B cell (primary cell): ENCODE data around the gene SSH3. TPM values are rescaled to one million over a fixed set of nuclear protein-coding genes. Genes with fewer than 3 reads are reported as not detected.

ENCODE experiments used
- ATAC-seq: fragments of 200-7000 bp; cut with Tn5 transposase; one replicate; pipeline ENCODE4 v1.10.0; 2021; ENCODE audit warnings: low read depth, mild to moderate bottlenecking, moderate number of reproducible peaks, moderate library complexity
- CTCF ChIA-PET: fragments of 350-600 bp; sonication (Branson Sonifier 250); formaldehyde crosslinking; loops from one replicate; lab custom pipeline; 2021; ENCODE audit warnings: antibody characterized with exemption, inconsistent platforms; lab: Charles Lee
- POLR2A ChIA-PET: fragments of 350-600 bp; sonication (Branson Sonifier 250); formaldehyde crosslinking; loops from one replicate; lab custom pipeline; 2021; ENCODE audit warnings: antibody characterized with exemption; lab: Charles Lee
- DNase-seq: peaks from one replicate; pipeline ENCODE4 v3.0.0; 2013
- H2AFZ ChIP-seq: 2 replicates; pipeline ENCODE4 v1.6.1; 2012; ENCODE audit warnings: mild to moderate bottlenecking, low read depth, low read length; ENCODE audit not compliant: insufficient read depth, poor library complexity, severe bottlenecking
- H3K27ac ChIP-seq, 2 donors: 1 replicate in 1 of 2; 2 replicates in 1 of 2; pipeline ENCODE4 v1.5.1; 2012 to 2013; ENCODE audit warnings: low read length in 2 of 2, mild to moderate bottlenecking in 2 of 2, moderate library complexity in 1 of 2
- H3K27me3 ChIP-seq, 4 experiments: fragments of 200-600 bp in 1 of 4; sonication (generic) in 1 of 4; replicated peaks in 1 of 4; 1 replicate in 2 of 4; 2 replicates in 2 of 4; pipeline versions ENCODE4 v1.6.1 to v1.7.0; 2013 to 2016; ENCODE audit warnings: low read length in 3 of 4, mild to moderate bottlenecking in 2 of 4, mixed read lengths in 1 of 4, moderate library complexity in 1 of 4; ENCODE audit not compliant: insufficient read depth in 4 of 4, control insufficient read depth in 3 of 4; ENCODE audit errors: control extremely low read depth in 1 of 4
- H3K36me3 ChIP-seq, 2 experiments: replicated peaks in 1 of 2; 1 replicate in 1 of 2; 2 replicates in 1 of 2; pipeline versions ENCODE4 v1.6.1 to v1.7.1; 2013; ENCODE audit warnings: low read length in 1 of 2; ENCODE audit not compliant: insufficient read depth in 2 of 2, control insufficient read depth in 1 of 2; ENCODE audit errors: control extremely low read depth in 1 of 2, extremely low read depth in 1 of 2
- H3K4me1 ChIP-seq, 2 donors: fragments of 200-600 bp in 1 of 2; sonication (generic) in 1 of 2; 1 replicate in 1 of 2; 2 replicates in 1 of 2; pipeline versions ENCODE4 v1.5.1 to v1.6.1; 2013 to 2017; ENCODE audit warnings: low read length in 2 of 2; ENCODE audit not compliant: control insufficient read depth in 2 of 2, insufficient read depth in 2 of 2
- H3K4me2 ChIP-seq: replicated peaks from 2 replicates; pipeline ENCODE3; 2012; ENCODE audit warnings: mild to moderate bottlenecking, low read depth, low read length; ENCODE audit not compliant: poor library complexity, severe bottlenecking
- H3K4me3 ChIP-seq, 5 experiments: fragments of 200-600 bp in 1 of 5; sonication (generic) in 1 of 5; 1 replicate in 3 of 5; 2 replicates in 2 of 5; pipeline versions ENCODE4 v1.5.1 to v1.7.0; 2011 to 2016; ENCODE audit warnings: low read length in 4 of 5, mild to moderate bottlenecking in 4 of 5, low read depth in 2 of 5, control low read depth in 1 of 5, moderate library complexity in 1 of 5; ENCODE audit not compliant: insufficient read depth in 1 of 5; ENCODE audit errors: control extremely low read depth in 1 of 5, extremely low read depth in 1 of 5
- H3K79me2 ChIP-seq: fragments of 200-600 bp; sonication (generic); one replicate; pipeline ENCODE4 v1.6.0; 2016; ENCODE audit warnings: low read length; ENCODE audit not compliant: control insufficient read depth, insufficient read depth
- H3K9ac ChIP-seq: fragments of 200-600 bp; sonication (generic); 2 replicates; pipeline ENCODE4 v1.6.1; 2017; ENCODE audit warnings: mild to moderate bottlenecking, low read length, moderate library complexity
- H3K9me3 ChIP-seq, 3 donors: one replicate each; pipeline versions ENCODE4 v1.6.1 to v1.7.1; 2013; ENCODE audit warnings: low read length in 2 of 3; ENCODE audit not compliant: control insufficient read depth in 2 of 3, insufficient read depth in 1 of 3; ENCODE audit errors: control extremely low read depth in 1 of 3
- H4K20me1 ChIP-seq: 2 replicates; pipeline ENCODE4 v1.6.0; 2012; ENCODE audit warnings: mild to moderate bottlenecking, low read length; ENCODE audit not compliant: insufficient read depth, control insufficient read depth, poor library complexity, severe bottlenecking
- H3K27ac Mint-ChIP-seq: one replicate; pipeline ENCODE4 v1.8.0; 2021; ENCODE audit warnings: mixed read lengths
- H3K27me3 Mint-ChIP-seq: one replicate; pipeline ENCODE4 v1.8.0; 2021; ENCODE audit warnings: mixed read lengths
- H3K4me1 Mint-ChIP-seq: one replicate; pipeline ENCODE4 v1.8.0; 2021; ENCODE audit warnings: mixed read lengths
- H3K4me3 Mint-ChIP-seq: one replicate; pipeline ENCODE4 v1.8.0; 2021; ENCODE audit warnings: mixed read lengths
- H3K9me3 Mint-ChIP-seq: one replicate; pipeline ENCODE4 v1.8.0; 2022; ENCODE audit warnings: mixed read lengths; ENCODE audit not compliant: insufficient read depth
- EZH2 ChIP-seq: IDR thresholded peaks from 2 replicates; pipeline ENCODE4 v1.6.1; 2012; ENCODE audit warnings: borderline replicate concordance, low read depth, mild to moderate bottlenecking, moderate library complexity, low read length; ENCODE audit not compliant: insufficient read depth, poor library complexity, severe bottlenecking
- WGBS: methylation state at CpG from one replicate; pipeline ENCODE4 v1.1.5; 2013; ENCODE audit warnings: missing lambda C conversion rate; ENCODE audit not compliant: insufficient coverage; 5-methylcytosine and 5-hydroxymethylcytosine counted together
- intact Hi-C: fragments of 100-400 bp; cut with micrococcal nuclease; formaldehyde crosslinking; loops from one replicate; pipeline ENCODE4 v1.10.0; 2022
- polyA plus RNA-seq: library from polyadenylated mRNA; depleted of rRNA; stranded (reverse); fragments of >200 nt; gene quantifications from 2 replicates; pipeline ENCODE4 v1.2.3, GENCODE V29; 2012
- total RNA-seq, 2 donors: library from RNA; stranded (reverse); fragments of 120-200 nt in 1 of 2; gene quantifications; 1 replicate in 1 of 2; 2 replicates in 1 of 2; pipeline versions ENCODE4 v1.2.3 to v1.2.4, GENCODE V29; 2013 to 2022
- TF ChIP-seq, protein P1 (sequence below): fragments of 200-600 bp; IDR thresholded peaks from one replicate; pipeline ENCODE4 v1.8.0; 2022; ENCODE audit warnings: antibody characterized with exemption, mild to moderate bottlenecking

The SSH3 gene
- total and polyA plus RNA-seq, 2 donors (not counting 1 experiment from before 2014, with no cell fraction given) = 4.0 to 7.2 TPM

DNA sequence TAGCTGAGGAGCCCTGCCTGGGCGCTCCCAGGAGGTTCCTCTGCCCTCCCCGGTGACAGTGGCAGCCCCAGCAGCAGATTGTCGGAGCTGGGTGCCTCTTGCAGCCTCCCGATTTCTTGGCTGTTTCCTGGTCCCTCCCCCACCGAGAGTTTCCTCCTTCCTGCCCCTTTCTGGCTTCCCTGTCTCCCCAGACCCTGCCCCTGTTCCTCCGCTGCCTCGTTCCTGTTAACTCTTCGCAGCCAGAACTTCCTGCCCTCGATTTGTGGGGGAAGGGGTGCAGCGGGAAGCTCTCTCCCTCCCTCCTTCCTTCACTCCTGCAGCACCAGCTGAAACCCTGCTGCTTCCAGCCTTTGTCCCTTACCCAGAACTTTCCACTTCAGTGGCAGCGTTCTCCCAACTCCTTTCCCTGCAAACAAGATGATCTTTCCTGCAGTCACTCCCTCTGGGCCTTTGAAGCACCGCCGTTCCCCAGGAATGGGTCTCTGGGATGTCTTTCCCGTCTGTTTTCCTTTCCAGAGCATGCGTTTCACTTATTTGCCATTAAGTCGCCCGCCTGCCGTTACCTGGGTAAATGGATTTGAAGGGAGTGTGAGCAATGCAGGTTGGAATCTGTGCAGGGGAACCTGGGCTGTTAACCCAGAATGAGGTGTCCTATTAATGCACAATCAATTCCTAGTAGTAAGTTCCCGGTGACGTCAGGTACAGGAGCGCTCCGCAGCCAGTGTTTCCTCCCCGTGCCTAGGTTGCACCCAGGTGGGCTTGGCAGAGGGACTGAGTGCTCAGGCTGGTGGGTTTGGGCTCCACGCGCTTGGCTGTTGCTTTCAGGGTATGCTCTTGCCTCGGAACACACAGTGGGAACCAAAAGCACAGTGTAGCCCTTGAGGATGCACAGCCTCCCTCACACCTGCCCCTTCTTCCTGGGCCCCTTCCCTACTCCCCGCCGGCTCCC lies 32.8 kb upstream of the SSH3 start:
- Mint-ChIP-seq H3K4me1 (peaks cover 86% of the 10 kb centered on the region), H3K4me3 (peak overlapping the region; percentile 98), H3K27ac (peak overlapping the region; percentile 98), H3K9me3 (no peaks in the 10 kb centered on the region), H3K27me3 (no peaks in the 10 kb centered on the region)
- WGBS = 4% methylated on average over 23 of the region's 28 CpGs
- peaks cover 96% of the 10 kb centered on the region for H3K79me2 ChIP-seq
- peak overlapping the region; percentile 92 for H3K4me2 ChIP-seq
- H3K9ac ChIP-seq = peak overlapping the region; percentile 95
- H4K20me1 ChIP-seq = peaks cover 84% of the 10 kb centered on the region
- POLR2A ChIA-PET = interaction anchor here (0.6 to 7.8 kb wide), 8 partner anchors 7 to 174 kb away, joined by 3 to 131 read pairs (median 7); partner anchors contain the start of genes ANKRD13D and RAD9A
- ATAC-seq (no peak), DNase-seq (peak; percentile 52)
- H2AFZ ChIP-seq = no peak overlapping the region
- peaks cover 0 to 68% of the 10 kb centered on the region in 2 experiments for H3K36me3 ChIP-seq
- no peaks in the 10 kb centered on the region for H3K27me3 ChIP-seq
- H3K27ac ChIP-seq = peak overlapping the region; percentile 73 to 82
- H3K4me3 ChIP-seq = peak overlapping the region; percentile 61 to 89 (median 84)
- H3K9me3 ChIP-seq = no peaks in the 10 kb centered on the region
- peaks cover 85 to 87% of the 10 kb centered on the region in 2 donors for H3K4me1 ChIP-seq
- no peak for TF ChIP-seq EZH2
- TF ChIP-seq, protein P1, sequence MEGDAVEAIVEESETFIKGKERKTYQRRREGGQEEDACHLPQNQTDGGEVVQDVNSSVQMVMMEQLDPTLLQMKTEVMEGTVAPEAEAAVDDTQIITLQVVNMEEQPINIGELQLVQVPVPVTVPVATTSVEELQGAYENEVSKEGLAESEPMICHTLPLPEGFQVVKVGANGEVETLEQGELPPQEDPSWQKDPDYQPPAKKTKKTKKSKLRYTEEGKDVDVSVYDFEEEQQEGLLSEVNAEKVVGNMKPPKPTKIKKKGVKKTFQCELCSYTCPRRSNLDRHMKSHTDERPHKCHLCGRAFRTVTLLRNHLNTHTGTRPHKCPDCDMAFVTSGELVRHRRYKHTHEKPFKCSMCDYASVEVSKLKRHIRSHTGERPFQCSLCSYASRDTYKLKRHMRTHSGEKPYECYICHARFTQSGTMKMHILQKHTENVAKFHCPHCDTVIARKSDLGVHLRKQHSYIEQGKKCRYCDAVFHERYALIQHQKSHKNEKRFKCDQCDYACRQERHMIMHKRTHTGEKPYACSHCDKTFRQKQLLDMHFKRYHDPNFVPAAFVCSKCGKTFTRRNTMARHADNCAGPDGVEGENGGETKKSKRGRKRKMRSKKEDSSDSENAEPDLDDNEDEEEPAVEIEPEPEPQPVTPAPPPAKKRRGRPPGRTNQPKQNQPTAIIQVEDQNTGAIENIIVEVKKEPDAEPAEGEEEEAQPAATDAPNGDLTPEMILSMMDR = no peak
- CTCF ChIA-PET = interaction anchor here (1.0 to 4.7 kb wide), 11 partner anchors 7 to 217 kb away, joined by 3 to 46 read pairs (median 6); partner anchors contain the start of gene ANKRD13D
- intact Hi-C loops = no loop called here
